ENCODE data around the gene PHYHIPL.

Gene PHYHIPL

DNA sequence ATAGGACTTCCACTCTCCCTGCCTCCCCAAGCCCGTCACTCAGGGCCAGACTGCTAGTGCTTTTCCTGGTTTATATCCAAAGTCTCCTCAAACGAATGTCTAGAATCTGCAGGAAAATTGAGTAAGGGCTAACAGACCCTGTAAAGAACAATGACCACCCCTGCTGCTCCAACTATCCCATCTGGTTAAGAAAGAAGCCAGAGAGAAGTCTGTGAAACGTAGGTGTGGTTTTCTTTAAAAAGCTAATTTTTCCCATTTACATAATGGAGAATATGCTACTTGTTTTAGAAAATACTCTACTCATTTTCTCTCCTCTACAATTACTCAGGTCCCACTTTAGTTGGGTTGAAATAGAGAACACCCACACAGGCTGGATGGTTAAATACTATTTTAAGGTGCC, 113.4 kb downstream of the PHYHIPL start:
- no peak for DNase-seq (ENCODE audit: low read depth in 1 of 2, low spot score in 1 of 2)

DNA sequence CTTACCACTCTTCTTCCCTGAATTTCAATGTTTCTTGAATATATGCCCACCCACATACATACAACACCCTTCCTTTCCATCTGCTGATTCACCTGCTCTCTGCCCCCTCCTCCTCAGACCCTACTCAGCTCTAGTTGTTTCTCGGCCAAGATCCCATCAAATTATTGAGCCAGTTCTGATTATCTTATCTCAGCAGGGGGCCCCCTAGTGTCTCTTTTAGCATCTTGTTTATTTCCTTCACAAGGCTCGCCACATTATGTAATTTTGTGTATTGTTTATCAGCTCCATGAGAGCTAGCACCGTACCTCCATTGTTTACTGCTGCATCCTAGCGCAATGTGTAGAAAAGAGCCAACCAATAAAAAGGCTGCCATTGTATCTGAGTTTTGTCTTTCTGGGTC, 114.0 kb downstream of the PHYHIPL start:
- no peak for DNase-seq (ENCODE audit: low read depth in 1 of 2, low spot score in 1 of 2)
